HG02870 (cell line): Measurements from ENCODE around the gene SYNDIG1.

Experiments used
- ATAC-seq: cut with Tn5 transposase; IDR thresholded peaks from one replicate; pipeline ENCODE4 v1.9.1; 2021; ENCODE audit warnings: mild to moderate bottlenecking, moderate library complexity; ENCODE audit not compliant: unreplicated experiment

Gene SYNDIG1

DNA sequence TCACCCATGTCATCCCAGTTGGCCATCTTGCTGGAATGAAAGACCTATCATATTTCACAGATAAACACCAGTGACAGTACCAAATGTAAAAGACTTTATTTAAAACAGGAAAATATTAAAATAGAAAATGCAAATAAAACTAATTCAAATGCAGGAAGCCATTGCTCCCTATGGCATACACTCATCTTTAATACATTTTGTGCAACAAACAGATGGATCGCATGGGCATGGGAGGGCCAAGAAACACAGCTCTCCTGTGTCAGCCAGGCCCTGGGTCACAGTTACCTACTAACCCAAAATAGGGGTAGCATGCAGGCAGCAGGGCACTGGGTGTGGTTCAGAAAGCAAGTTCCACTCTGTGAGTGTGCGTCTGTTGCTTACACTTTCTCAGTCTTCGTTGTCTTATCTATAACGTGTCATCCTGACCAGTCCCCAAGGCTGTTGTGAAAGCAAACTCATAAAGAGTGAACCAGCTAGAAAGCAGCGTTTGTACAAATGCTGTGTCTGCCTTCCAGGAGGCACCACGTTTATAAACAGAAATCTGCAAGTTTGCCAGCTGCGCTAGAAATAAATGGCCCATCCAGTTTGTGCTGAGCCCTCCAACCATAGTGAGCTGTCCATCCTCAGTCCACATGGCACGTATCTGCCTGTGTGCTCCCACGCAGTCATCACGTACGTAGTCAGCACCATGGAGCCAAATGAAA is 180.5 kb downstream of the SYNDIG1 start:
- ATAC-seq, result no peak

DNA sequence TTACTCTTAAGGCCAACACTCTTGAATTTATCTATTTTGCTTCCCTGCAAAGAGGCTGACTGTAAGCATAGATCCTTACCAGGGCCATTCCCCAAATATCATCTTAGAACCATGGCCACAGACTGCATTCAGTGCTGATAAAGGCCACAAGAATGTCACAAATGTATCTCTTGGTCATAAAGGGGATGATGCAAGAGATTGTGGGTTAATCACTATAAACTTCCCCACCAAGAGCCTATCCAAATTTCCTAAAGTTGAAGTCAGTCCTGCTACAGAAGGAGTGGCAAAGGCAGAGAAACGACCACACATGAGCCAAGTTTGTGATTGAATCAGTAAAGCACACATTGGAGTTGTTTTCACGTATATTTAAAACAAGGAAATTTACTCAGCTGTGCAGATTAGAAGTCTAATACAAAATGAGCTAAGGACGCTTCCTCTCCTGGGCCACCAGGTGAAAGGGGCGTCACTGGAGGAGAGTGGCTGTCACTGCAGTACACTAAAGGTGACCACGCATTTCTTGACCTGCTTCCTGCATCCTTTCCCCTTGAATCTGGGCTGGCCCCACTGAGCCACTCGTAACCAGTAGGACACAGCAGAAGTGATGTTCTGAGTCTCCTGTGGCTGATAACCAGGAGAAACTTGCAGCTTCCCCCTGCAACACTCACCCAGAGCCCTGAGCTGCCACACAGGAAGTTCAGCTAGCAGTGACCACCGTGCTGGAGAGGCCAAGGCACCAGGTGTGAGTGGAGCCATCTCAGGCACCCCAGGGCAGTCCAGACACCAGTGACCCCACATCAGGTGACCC is 181.9 kb downstream of the SYNDIG1 start:
- ATAC-seq, result no peak

DNA sequence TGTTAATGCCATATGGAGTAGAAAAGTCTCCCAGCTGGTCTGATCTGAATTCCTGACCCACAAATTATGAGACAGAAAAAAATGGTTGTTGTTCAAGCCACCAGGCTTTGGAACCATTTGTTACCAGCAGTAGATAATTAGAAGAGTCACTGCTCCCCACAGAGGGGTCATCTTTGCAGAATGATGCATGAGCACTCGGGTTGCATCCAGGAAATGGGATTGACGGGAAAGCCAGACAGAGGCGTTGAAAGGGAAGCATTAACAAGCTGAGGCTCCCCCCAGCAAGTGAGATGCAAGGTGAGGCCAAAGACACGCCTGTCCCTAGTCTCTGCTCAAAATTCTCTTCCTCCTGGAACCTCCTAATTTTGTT is 182.5 kb downstream of the SYNDIG1 start:
- no peak for ATAC-seq

DNA sequence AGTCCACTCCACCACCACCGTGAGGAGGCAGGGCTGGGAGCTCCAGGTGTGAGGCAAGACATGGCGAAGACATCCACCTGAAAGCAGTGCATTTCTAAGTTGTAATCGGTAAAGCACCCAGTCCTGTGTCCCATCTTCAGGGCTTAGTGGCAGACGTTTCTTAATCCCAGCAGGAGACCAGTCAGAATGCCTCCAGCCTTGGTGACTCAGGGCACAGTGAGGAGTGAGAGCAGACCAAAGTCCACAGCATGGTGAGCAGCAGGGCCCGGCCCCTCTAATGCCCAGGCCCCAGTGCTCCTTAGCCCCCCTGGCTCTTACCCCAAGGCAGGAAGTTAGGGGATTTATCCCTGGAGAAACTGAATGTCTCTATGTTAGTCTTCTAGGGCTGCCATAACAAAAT is 183.9 kb downstream of the SYNDIG1 start:
- no peak for ATAC-seq

DNA sequence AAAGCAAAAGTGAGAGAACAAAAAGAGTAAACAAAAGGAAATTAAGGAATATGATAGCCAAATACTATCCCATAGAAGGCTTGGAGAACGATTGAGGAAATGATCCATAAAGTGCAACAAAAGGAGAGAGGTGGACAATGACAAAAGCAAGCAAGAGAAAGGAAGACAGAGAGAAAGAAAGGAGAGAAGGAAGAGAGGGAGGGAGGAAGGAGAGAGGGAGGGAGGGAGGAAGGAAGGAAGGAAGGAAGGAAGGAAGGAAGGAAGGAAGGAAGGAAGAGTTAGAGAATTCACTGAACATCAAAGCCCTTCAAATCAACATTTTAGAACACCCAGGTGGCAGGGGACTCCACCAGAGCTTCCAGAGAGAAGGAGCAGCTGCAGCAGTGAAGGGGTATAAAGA is 185.0 kb downstream of the SYNDIG1 start:
- no peak for ATAC-seq

DNA sequence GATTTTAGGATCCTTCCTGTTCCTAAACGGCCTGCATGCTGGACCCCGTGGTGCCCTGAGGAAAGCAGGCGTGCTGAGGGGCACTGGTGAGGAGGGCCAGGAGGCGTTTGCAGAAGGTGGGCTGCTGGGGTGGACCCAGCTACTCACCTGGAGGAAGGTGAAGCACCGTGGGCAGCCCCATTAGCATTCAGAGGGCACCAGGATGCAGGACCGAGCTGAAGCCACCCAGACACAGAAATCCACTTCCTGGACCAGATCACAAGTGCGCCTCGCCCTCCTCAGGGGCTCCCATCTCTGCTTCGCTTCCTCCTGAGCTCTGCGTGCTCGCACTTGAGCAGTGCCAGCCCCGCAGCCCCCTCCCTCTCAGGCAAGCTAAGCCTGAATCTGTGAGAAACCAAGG is 187.0 kb downstream of the SYNDIG1 start:
- ATAC-seq, result no peak

DNA sequence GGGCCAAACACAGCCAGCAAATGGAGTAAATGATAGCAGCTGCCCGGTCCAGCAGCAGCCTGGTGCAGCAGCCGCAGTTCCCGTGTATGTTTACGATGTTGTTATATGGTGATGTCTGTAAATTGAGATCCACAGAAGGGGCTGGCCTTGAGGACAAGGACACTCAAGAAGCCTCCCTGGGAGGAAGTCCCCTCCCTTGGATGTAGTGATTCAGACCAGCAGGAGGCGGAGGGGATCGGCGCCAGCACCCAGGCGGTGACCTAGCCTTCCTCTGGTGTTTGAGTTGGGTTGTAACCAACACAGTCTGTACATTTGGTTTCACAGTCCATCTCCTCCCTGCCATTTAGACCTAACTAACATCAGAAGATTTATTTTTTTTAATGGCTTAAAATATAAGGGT is 187.8 kb downstream of the SYNDIG1 start:
- no peak for ATAC-seq

DNA sequence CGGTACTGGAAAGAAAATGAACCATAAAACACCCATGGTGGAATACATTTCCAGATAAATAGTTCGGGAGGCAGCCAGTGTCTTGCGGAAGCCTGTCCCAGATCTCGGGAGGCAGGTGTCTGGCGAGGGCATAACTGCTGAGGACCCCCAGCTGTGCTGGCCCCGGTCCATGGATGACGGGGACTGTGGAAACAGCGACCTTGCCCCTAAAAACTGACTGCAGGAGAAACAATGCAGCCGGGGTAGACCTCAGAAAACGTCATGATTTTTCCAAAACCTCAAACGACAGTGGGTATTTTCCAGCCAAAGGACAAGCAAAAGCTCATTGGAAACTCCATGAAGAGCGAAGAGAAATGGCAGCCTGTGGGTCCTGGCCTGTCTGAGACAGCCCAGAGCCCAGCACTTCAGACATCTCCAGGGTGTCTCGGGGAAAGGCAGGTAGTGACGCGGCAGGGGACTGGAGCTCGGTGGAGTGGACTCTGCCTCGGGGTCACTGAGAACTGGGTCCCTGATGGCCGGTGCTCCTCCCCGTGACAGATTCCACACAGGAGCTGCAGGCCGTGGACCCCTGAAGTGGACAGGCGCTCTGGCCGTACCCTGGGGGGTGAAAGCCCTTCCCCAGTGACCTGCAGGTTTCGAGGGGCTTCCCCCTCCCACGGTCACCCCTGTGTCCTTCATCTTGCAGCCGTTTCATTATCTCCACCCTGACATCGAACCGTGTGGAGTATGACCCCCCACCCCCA is 188.6 kb downstream of the SYNDIG1 start:
- ATAC-seq, result no peak

DNA sequence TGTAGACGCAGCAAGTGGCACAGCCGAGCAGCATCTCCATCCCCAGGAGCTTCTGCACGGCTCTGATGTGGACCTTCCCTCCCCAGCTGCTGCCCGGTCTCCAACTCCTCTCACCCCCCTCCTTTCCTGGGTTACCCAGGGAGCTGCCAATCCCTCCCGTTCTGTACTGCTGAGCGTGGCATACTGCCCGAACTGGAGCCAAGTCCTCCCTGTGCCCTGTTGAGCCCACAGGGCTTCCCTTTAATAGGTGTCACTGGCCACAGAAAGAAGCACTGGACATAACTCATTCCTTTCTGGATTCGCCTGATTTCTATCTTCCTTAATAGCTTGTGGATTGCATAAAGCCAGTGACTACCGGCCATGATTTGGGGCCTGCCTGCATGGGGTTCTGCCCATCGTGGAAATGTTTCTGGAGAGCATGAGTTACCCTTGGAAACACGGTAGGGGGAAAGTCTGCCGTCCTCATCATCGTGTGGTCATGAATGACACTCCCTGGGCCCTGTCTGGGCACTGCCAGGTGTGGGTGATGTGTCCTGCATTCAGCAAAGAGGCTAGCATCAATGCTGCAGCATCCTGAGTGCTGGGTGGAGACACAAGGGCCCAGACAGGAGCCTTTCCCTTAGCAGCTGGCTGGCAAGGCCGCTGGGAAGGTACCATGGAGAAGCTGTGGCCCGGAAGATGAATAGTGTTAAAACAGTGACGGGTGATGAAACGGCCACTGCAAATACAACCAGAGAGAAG is 189.7 kb downstream of the SYNDIG1 start:
- ATAC-seq, result no peak

DNA sequence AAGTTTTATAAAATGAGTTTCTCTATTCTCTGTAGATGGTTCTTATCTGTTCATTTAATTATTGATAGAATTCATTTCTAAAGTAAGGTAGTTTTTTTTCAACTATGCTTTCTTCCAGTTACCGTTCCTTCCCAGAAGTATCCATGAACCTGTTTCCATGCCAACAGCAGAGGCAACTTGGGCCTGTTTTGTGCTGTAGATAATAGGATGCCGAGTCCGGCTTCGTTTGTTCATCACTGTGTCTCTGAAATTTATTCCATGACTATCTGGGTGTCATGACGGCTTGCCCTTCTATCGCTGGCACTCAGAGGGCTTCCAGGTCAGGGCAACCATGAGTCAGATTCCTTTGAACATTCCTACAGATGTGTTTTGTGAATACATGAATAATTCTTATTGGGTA is 190.4 kb downstream of the SYNDIG1 start:
- ATAC-seq, result no peak

DNA sequence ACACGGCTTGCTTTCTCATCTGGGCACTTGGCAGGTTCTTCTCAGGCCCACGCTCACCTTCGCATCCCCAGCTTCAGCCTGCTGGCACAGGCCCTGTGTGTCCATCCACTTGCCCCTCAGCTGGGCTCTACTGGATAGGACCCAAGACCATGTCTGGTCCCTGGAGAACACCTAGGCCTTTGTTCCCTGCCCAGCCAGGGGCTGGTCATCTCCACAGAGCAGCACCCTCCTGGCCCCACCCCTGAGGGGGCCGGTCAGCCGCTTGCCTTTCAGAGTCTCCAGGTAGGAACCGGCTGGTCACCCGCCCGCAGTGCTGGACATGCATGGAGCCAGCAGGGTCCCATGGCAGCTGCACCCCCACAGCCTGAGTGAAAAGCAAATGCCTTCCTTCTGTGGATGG is 191.2 kb downstream of the SYNDIG1 start:
- ATAC-seq, result no peak

DNA sequence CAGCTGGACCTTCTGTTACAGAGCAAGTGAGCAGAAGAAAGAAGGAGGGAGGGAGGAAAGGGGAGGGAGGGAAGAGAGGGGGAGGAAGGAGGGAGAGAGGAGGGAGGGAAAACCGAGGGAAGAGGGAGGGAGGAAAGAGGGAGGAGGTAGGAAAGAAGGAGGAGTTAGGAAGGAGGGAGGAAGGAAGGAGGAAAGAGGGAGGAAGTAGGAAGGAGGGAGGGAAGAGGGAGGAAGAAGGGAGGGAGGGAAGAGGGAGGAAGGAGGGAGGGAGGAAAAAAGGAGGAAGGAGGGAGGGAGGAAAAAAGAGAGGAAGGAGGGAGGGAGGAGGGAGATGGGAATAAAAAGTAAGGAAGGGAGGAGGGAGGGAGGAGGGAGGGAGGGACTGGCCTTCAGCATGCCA is 191.8 kb downstream of the SYNDIG1 start:
- no peak for ATAC-seq

DNA sequence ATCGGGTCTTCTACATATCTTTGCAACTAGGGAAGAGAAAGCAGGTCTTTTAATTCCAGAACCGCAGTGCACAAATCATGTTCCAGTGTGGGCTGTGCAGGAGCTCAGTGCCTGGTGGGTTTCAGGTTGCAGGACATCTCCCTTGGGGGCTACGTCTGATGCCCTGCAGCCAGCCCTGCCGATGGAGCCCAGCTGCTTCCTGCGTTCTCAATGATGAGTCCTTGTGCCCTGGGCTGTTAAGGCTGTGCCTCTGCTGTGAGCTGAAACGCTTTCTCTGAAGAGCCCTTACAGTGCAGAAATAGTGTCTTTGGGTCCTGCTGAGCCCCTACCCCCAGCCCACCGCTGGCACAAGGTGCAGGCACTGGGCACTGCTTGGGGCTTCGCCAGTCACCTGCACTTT is 192.9 kb downstream of the SYNDIG1 start:
- no peak for ATAC-seq

DNA sequence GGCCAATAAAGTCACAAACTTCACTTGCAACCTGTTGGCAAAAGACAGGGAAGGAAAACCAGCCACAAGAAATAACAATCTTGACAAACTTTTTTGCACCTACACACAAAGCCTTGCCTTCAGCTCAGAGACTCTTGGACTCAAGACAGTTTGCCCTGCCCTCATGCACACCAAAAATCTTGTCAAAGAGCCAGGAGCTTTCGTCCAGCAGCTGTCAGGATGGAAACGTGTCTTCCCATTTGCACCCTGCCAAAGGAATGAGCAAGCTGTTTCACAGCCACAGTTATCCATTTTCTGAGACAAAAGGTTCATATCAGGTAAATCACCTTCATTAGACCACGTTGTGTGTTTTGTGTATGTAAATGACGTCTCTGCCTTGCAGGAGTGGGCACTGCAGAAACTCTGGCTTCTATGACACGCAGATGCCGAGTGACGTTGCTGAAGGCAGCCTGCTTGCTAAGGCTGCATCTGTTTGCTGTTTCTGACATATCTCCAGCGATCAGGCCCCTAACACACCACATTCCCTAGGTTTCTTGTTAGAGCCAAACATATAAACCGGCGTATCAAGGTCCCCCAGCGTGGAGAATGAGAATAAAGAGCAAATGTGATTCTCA is 193.4 kb downstream of the SYNDIG1 start:
- no peak for ATAC-seq

DNA sequence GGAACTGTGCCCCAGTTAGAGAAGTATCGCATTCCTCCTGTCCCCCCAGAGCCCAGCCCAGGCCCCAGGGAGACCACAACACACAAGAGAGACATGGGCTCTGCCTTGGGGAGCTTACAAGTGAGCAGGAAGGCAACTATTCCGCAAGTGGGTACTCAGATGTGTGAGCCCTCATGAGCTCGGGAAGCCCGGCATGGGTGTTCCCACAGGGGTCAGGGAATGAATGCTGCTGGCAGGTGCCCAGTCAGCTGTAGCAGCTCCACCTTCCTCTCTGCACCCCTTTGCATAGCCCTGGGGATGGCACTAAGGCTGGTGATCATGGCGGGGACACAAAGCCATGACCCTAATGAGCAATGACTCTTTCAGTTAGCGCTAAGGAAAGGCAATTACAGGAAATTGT is 194.1 kb downstream of the SYNDIG1 start:
- no peak for ATAC-seq

DNA sequence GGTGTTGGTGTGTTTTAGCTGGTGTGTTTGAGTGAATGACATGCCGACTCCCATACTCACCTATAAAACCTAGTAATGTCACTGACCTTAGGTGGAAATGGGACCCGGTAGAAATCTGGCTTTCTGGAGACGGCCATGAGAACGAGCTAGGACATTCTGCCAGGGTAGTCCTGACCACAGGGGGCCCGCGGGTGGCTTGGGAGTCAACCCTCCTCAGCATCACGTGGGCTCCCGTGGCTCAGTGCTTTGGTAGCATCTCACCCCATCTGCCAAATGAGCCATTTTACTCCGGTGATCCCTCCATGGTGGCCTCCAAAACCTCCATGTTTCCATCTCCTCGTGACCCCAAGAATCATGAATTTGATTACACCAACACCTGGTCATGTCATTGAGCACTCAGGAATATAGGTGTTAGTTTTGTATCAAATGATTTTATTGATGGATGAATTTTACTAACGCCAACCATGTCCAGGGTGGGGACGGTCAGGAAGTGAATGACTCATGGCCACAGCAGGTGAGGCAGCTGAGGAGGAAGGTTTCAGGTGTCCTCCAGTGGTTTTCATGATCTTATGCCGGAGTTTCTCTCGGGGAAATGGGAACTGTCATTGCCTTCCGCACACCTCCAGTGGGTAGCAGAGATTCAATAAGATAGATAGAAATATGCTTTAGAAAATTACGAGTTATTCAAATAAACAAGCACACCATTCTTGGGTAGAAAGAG is 195.0 kb downstream of the SYNDIG1 start:
- ATAC-seq, result no peak

DNA sequence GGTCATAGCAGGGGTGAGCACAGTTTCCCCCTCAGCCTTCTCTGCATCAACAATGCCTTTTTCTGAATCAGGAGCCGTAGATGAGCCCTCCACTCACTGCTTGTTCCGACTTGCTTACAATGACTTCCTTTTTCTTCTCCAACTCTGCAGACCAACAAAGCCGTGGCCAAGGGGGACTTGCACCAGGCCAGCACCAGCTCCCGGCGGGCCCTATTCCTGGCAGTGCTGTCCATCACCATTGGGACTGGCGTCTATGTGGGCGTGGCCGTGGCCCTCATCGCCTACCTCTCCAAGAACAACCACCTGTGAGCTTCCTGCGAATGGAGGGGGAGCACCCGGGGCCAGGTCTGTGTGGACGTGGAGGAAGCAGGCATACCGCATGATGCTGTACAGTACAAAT is 195.8 kb downstream of the SYNDIG1 start:
- no peak for ATAC-seq

DNA sequence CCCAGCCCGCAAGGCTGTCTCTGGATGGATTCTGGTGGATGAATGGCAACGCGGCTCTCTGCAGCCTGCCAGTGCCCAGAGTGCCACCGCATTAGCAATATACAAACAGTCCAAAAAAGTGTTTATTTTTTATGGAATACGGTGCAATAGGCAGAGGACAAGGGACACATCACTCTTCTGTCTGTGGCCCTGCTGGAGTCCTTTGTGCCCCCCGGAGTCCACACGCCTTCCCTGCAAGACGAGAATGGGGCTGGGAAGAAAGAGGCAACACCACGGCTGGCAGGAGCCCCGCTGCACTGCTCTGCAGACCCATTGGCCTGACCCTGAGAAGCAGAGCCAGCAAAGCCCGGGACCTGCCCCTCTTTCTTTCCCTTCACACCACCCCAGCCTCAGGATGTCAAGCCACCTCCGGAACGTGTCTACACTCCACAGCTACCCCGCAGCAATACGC is 196.3 kb downstream of the SYNDIG1 start:
- ATAC-seq, result no peak

DNA sequence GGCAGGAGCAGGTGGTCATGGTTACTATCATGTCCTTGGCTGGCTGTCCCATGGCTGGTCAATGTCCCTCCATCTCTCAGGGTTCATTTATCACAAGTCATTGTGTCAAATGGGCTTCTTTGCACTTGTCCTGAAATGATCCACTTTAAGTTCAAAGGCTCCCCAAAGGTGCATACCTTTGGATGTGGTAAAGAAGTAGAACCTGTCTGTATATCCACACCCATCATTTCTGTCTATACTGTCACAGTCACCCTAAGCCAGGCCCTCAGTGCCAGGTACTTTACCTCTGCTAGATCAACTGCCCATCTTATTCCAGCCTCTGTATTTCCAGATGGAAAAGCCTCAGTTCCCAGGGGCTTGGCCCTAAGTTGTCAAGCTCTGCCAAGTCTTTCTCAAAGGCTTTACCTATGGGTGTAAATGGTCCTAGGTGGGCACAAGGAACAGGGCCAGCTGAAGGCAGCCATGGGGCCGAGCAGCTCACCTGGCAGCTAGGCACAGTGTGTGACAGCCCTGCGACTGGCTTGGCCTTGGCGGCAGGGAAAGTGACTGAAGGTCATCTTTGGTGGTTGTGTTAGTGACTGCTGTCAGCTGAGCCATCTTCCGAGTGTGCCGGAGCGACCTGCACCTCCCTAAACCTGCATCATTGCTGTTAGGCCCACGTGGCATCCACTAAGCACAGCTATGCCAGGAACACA is 198.4 kb downstream of the SYNDIG1 start:
- no peak for ATAC-seq

DNA sequence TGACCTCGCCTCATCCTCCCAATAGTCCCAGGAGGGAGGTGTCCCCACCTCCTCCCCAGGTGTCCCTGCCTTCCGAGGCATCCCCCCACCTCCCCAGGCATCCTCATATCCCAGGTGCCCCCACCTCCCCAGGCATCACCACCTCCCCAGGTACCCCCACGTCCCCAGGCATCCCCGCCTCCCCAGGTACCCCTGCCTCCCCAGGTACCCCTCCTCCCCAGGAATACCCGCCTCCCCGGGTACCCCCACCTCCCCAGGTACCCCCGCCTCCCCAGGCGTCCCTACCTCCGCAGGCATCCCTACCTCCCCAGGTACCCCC is 198.9 kb downstream of the SYNDIG1 start:
- no peak for ATAC-seq
